NOMO-1 treated with DMSO at 0.1 percent for 48 hours (cell line): ENCODE data around the gene ATG10.

Source experiments
- DNase-seq: peaks from one replicate; lab custom pipeline; 2025; ENCODE audit not compliant: unreplicated experiment; lab: John Stamatoyannopoulos, UW

Gene ATG10

GRCh38 chr5:82163452-82164175 lies 191.8 kb downstream of the ATG10 start:
- DNase-seq, result no peak

- DNase-seq, result no peak
Observed at GRCh38 chr5:82164176-82164976, 192.6 kb downstream of the ATG10 start.

- no peak for DNase-seq
Observed at GRCh38 chr5:82164977-82165713, 193.3 kb downstream of the ATG10 start.

GRCh38 chr5:82165740-82166530 lies 194.1 kb downstream of the ATG10 start:
- peak; percentile 90 for DNase-seq

- peak; percentile 34 for DNase-seq
Observed at GRCh38 chr5:82167372-82167935, 195.6 kb downstream of the ATG10 start.

- no peak for DNase-seq
Observed at GRCh38 chr5:82168294-82168693, 196.5 kb downstream of the ATG10 start.

GRCh38 chr5:82169892-82170291 lies 198.1 kb downstream of the ATG10 start:
- DNase-seq, result peak; percentile 49

GRCh38 chr5:82174128-82174918 lies 202.5 kb downstream of the ATG10 start:
- peak; percentile 98 for DNase-seq

- no peak for DNase-seq
Observed at GRCh38 chr5:82174919-82175219, 203.0 kb downstream of the ATG10 start.

- peak; percentile 3 for DNase-seq
Observed at GRCh38 chr5:82176115-82176814, 204.4 kb downstream of the ATG10 start.

GRCh38 chr5:82178378-82178777 lies 206.6 kb downstream of the ATG10 start:
- no peak for DNase-seq

GRCh38 chr5:82182662-82183061 lies 210.8 kb downstream of the ATG10 start:
- no peak for DNase-seq

- peak; percentile 30 for DNase-seq
Observed at GRCh38 chr5:82183828-82184227, 212.0 kb downstream of the ATG10 start.

GRCh38 chr5:82185851-82186250 lies 214.0 kb downstream of the ATG10 start:
- no peak for DNase-seq

- DNase-seq, result no peak
Observed at GRCh38 chr5:82197550-82197949, 225.7 kb downstream of the ATG10 start.

- no peak for DNase-seq
Observed at GRCh38 chr5:82204567-82204966, 232.7 kb downstream of the ATG10 start.

GRCh38 chr5:82205005-82205404 lies 233.2 kb downstream of the ATG10 start:
- no peak for DNase-seq

GRCh38 chr5:82208371-82208770 lies 236.5 kb downstream of the ATG10 start:
- DNase-seq, result no peak

- no peak for DNase-seq
Observed at GRCh38 chr5:82211855-82212572, 240.2 kb downstream of the ATG10 start.
